ENCODE data around the gene CHKB. TPM values are rescaled to one million over a fixed set of nuclear protein-coding genes. Genes with fewer than 3 reads are reported as not detected.

CHKB gene, protein sequence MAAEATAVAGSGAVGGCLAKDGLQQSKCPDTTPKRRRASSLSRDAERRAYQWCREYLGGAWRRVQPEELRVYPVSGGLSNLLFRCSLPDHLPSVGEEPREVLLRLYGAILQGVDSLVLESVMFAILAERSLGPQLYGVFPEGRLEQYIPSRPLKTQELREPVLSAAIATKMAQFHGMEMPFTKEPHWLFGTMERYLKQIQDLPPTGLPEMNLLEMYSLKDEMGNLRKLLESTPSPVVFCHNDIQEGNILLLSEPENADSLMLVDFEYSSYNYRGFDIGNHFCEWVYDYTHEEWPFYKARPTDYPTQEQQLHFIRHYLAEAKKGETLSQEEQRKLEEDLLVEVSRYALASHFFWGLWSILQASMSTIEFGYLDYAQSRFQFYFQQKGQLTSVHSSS
- 42.1 and 54.5 TPM in 2 replicates for total RNA-seq (2014; rRNA removed; shearing (Covaris generic))

DNA sequence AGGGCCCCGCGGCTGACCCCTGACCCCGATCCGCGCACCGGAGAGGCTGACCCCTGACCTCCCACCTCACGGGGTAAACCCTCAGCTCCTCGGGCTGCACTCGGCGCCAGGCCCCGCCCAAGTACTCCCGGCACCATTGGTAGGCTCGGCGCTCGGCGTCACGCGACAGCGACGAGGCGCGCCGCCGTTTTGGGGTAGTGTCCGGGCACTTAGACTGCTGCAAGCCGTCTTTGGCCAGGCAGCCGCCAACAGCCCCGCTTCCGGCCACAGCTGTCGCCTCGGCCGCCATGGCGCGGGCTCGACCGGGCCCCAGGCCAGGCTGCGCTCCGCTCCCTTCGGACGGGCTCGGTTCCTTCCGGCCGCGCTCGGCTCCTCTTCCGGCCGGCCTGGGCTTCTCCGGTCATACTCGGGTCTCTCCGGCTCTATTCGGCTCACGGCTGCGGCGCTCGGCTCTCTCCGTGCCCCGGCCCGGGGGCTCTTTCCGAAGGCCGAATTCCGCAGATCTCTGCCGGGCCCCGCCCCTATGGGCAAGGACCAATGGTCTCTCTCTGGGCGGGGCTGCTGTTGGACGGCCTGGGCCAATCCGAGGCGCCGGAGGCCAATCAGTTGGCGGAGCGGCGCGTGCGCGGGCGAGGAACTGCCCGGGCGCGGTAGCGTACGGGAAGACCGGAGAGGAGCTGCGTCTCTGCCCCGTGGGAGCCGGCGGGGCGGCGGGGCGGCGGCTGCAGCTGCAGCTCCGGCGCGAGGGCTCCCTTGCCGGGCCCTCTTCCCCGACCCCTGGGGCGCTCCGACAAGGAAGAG lies at the start of gene CHKB:
CHKB (minus strand) TSS at position 357 of the 801 bp plus-strand sequence; CDS start at position 289, 68 bp downstream.
- H3K36me3 ChIP-seq (replicated peaks; ENCODE audit: control insufficient read depth, insufficient read depth, low read length) = peaks cover 4% of the 10 kb centered on the region
- DNase-seq = peak; percentile 100
- H3K27me3 ChIP-seq (ENCODE audit: control insufficient read depth, insufficient read depth, low read length) = peaks cover 5% of the 10 kb centered on the region
- H3K4me3 ChIP-seq (ENCODE audit: insufficient read depth, low read depth, low read length) = peak within 1 kb of the TSS; percentile 93

DNA sequence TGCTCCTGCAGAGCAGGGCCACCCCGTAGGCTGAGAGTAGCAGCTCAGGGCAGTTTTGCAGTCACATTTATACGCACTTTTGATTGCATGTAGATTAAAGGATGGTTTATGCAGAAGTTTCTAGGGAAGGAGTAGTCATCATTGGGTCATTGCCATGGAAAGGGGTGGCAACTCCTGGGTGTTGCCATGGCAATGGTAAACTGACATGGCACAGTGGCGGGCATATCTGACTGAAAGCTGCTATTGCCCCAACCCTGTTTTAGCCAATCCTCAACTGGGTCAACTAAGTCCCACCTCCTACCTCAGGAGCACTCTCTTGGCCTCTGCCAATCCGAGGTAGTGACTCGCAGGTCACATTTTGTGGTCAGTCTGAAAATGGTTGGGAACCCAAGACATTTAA lies 47.7 kb upstream of the CHKB start:
- H3K36me3 ChIP-seq (replicated peaks; ENCODE audit: control insufficient read depth, insufficient read depth, low read length) = no peaks in the 10 kb centered on the region
- peaks cover 4% of the 10 kb centered on the region for H3K27me3 ChIP-seq (ENCODE audit: control insufficient read depth, insufficient read depth, low read length)
- H3K4me3 ChIP-seq (ENCODE audit: insufficient read depth, low read depth, low read length) = no peak overlapping the region
- no peak for DNase-seq

DNA sequence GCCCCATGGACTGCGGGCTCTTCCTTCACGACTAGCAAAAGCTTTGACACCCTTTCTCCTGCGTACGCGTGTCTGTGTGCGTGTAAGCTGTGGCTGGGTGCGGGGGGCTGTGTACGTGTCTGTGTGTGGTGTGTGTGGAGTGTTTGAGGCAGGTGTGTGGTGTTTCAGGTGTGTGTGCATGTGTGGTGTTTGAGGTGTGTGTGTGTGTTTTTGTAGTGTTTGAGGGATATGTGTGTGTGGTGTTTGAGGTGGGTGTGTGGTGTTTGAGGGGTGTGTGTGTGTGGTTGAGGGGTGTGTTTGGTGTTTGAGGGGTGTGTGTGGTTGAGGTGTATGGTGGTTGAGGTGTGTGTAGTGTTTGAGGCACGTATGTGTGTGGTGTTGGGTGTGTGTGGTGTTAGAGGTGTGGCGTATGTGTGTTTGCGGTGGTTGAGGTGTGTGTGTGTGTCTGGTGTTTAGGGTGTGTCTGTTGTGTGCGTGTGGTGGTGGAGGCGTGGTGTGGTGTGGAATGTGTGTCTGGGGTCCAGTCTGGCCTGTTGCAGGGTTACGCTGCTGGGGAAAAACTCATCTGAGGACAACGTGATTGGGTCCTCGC lies 46.0 kb upstream of the CHKB start:
- peak overlapping the region; percentile 66 for H3K4me3 ChIP-seq (ENCODE audit: insufficient read depth, low read depth, low read length)
- DNase-seq = no peak

DNA sequence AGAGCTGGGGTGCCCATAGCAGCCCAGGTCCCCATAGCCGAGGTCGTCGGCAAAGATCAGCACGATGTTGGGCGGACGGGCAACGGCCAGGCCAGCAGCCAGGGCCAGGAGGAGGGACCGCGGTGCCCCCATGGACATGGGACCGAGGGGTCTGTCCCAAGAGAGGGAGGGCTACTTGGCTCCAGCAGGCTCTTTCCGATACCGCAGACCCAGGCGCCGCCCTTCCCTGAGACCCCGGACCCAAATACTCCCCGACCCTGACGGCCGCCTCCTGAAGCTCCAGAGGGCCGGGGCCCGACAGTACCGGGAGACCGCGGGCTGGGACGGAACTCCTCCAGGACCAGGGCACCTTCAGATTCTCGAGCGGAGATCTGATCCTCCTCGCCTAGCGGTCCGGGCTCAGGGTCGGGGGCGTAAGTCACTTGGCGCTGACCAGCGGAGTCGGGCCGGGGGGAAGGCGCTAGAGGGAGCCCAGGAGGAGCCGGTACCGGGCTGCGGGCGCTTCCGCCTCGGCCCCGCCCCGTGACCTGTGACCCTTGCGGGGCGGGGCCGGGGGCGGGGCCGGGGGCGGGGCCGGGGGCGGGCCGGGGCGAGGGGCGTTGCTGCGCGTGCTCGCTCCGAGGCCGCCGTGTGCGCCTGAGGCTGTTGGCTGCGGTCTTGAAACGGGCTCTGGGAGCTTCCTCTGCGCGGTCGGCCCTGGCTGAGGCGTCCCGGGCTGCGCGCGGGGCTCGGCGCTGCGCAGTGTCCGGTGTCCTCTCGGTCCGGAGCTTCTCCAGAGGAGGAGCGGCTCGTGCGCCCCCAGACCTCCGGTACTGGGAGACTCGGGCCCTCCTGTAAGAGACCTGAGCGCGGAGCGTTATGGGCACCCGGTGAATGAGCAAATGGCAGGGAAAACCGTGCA lies 45.2 kb upstream of the CHKB start, which contains the start of gene ARSA:
ARSA (minus strand) TSS at position 511 of the 901 bp plus-strand sequence; CDS start at position 138, 373 bp downstream.
- DNase-seq = peak; percentile 98
- Histone ChIP-seq H3K4me3 (ENCODE audit: insufficient read depth, low read depth, low read length) (peak within 1 kb of the TSS; percentile 71), H3K27me3 (ENCODE audit: control insufficient read depth, insufficient read depth, low read length) (peaks cover 4% of the 10 kb centered on the region), H3K36me3 (replicated peaks; ENCODE audit: control insufficient read depth, insufficient read depth, low read length) (no peaks in the 10 kb centered on the region)

More for the DNA sequence above, 46.0 kb upstream of the CHKB start:
- Histone ChIP-seq H3K36me3 (replicated peaks; ENCODE audit: control insufficient read depth, insufficient read depth, low read length) (no peaks in the 10 kb centered on the region), H3K27me3 (ENCODE audit: control insufficient read depth, insufficient read depth, low read length) (peaks cover 4% of the 10 kb centered on the region)

DNA sequence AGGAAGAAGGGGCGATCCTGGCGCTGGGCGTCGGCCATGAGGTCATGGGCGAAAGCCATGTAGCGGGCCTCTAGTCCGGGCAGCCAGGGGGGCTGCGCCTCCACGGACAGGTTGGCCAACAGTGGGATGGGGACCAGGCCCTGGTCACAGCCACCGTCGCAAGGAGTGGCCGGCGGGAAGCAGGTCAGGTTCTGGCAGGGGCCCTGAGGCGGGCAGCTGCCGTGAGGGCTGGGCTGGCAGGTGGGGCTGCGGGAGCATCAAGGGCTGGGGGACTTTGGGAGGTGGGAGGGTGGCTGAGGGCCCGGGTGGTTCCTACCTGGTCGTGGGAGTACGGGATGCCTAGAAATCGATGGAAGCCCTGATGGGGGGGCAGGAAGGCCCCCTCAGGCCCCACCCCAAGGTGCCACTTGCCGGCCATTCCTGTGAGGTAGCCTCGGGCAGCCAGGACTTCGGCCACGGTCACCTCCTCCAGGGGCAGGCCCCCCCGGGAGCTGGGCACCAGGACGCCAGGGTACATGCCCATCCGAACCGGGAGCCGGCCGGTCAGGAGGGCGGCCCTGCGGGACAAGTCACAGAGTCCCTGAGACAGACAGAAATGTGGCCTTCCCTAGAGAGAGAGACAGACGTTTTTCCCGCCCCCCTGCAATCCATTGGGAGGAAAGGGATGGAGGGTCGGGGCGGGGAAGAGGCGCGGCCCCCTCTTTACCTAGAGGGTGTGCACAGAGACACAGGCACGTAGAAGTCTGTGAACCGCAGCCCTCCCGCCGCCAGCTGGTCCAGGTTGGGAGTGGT lies 44.4 kb upstream of the CHKB start:
- peak; percentile 74 for DNase-seq
- Histone ChIP-seq H3K36me3 (replicated peaks; ENCODE audit: control insufficient read depth, insufficient read depth, low read length) (no peaks in the 10 kb centered on the region), H3K27me3 (ENCODE audit: control insufficient read depth, insufficient read depth, low read length) (peaks cover 4% of the 10 kb centered on the region), H3K4me3 (ENCODE audit: insufficient read depth, low read depth, low read length) (peak overlapping the region; percentile 71)

DNA sequence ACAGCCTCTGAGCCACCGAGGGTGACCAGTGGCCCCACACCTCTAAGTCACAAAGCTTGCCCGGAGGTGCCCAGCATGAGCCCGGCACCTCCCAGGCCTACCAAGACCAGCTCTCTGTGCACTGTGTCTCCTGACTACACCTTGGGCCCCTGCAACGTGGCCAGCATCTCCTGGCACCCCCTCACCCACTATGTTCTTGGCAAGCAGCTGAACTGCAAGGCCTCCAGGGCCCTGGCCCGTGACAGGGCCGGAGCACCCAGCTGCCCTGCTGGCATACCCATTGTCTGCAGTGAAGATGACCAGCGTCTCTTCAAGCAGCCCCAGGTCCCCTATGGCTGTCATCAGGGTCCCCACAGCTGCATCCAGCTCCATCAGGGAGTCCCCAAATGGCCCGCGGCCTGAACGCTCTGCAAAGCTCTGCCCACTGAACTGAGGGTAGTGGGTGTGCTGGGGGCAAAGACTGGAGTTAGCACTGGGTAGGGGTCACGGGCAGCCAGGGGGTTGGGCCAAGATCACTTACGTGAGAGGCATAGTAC lies 43.7 kb upstream of the CHKB start:
- no peak for DNase-seq
- H3K27me3 ChIP-seq (ENCODE audit: control insufficient read depth, insufficient read depth, low read length) = peaks cover 5% of the 10 kb centered on the region
- H3K36me3 ChIP-seq (replicated peaks; ENCODE audit: control insufficient read depth, insufficient read depth, low read length) = no peaks in the 10 kb centered on the region
- H3K4me3 ChIP-seq (ENCODE audit: insufficient read depth, low read depth, low read length) = no peak overlapping the region

DNA sequence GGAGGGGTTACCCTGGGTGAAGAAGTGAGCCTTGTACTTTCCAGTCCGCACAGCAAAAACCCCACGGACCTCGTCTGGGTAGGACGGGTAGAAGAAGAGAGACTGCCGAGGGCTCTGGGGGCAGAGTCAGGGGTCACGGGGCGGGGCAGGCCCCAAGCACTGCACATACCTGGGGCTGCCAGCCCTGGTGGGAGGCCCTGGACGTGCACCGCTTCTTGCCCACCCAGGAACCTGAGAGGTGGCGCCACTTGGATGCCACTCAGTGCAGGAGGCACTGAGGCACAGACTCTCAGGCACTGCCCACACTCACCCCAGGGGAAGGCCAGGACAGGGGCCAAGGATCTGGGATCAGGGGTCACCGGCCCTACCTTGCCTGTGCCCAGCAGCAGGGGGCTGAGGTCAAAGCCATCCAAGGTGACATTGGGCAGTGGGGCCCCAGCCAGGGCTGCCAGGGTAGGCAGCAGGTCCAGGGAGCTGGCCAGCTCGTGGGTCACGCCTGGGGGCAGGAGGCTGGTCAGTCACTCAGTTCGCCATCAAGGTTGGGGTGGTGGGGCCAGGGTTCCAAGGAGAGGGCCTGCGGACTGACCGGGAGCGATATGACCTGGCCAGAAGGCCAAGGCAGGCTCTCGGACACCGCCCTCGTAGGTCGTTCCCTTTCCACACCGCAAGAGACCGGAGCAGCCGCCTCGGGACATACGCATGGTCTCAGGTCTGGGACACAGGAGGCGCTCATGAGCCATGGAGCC lies 43.1 kb upstream of the CHKB start:
- DNase-seq = peak; percentile 84
- Histone ChIP-seq H3K4me3 (ENCODE audit: insufficient read depth, low read depth, low read length) (no peak overlapping the region), H3K36me3 (replicated peaks; ENCODE audit: control insufficient read depth, insufficient read depth, low read length) (no peaks in the 10 kb centered on the region), H3K27me3 (ENCODE audit: control insufficient read depth, insufficient read depth, low read length) (peaks cover 11% of the 10 kb centered on the region)

DNA sequence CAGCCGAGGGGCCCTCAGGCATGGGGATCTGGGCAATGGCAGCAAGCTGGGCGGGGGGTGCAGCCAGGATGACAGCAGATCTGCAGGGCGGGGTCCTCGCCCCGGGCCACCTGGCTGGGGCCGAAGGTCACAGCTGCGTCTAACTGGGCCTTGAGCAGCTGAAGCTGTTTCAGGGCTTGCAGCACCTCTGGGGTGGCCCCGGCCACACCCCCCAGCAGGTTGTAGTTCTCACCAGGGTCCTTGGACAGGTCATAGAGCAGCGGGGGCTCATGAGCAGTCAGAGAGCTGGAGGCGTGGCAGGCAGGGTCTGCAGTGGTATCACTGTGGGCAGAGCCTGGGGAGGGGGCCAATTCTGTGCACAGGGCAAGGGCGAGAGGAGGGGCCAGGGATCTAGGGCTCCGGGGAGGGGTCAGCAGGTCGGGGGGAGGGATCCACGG lies 42.5 kb upstream of the CHKB start:
- no peak overlapping the region for H3K4me3 ChIP-seq (ENCODE audit: insufficient read depth, low read depth, low read length)
- no peak for DNase-seq
- peaks cover 12% of the 10 kb centered on the region for H3K27me3 ChIP-seq (ENCODE audit: control insufficient read depth, insufficient read depth, low read length)
- no peaks in the 10 kb centered on the region for H3K36me3 ChIP-seq (replicated peaks; ENCODE audit: control insufficient read depth, insufficient read depth, low read length)

DNA sequence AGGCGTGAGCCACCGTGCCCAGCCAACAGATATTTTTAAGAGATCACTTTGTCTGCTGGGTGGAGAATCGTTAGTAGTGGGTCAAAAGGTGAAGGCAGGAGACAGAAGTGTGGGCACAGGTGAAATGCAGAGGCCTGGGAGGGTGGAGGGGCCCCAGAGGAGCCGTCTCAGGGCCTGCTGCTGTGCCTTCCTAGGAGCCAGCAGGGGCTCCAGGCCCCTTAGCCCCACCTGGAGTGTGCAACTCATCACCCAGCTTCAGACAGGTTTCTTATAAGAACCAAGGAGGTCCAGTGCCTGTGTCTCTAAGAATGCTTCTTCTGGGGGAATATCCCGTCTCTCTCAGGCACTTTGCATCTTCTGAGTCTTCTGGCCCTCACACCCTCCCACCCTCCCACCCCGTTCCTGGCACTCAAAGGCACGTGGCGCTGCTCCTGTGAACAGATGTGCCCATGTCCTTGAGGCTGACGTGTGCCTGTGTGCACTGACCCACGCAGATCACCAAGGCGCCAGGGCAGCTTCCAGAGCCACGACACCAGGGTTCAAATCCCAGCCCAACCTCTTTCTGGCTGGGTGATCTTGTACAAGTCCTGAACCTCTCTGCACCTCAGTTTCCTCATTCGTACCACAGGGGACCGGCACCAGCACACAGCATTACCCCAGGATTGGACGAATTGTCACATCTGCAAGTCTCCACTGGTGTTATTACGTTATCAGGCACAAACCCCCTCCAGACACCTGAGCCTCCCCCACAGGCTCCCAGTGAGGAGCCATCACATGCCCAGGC lies 41.9 kb upstream of the CHKB start:
- DNase-seq = no peak

DNA sequence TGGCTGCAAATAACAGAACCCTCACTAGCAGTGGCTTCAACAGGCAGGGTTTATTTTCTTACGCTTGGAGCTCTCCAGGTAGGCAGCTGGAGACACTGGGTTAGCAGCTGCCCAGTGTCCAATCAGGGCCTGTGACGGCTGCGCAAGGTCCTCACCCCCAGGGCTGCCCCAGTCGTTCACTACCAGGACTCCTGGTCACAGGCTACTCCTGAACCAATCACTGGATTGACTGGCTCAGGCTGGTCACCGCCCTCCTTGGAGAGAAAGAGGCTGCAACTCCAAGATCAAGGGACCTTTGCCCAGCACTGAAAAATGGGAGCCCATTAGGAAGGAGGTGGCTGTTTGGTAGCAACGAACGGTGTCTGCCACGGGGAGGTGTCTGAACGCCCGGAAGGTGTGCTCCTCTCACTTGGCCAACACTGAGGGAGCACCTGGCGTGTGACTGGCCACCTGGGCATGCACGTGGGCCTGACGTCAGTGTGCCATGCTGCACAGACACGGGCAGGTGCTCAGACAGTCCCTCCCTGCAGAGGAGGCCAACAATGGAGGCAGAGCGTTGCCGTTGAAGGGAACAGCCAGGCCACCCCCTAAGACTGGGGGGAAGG lies 40.2 kb upstream of the CHKB start:
- no peak for DNase-seq
- H3K36me3 ChIP-seq (replicated peaks; ENCODE audit: control insufficient read depth, insufficient read depth, low read length) = no peaks in the 10 kb centered on the region
- peaks cover 9% of the 10 kb centered on the region for H3K27me3 ChIP-seq (ENCODE audit: control insufficient read depth, insufficient read depth, low read length)
- no peak overlapping the region for H3K4me3 ChIP-seq (ENCODE audit: insufficient read depth, low read depth, low read length)

More for the DNA sequence above, 41.9 kb upstream of the CHKB start:
- Histone ChIP-seq H3K4me3 (ENCODE audit: insufficient read depth, low read depth, low read length) (no peak overlapping the region), H3K27me3 (ENCODE audit: control insufficient read depth, insufficient read depth, low read length) (peaks cover 12% of the 10 kb centered on the region), H3K36me3 (replicated peaks; ENCODE audit: control insufficient read depth, insufficient read depth, low read length) (no peaks in the 10 kb centered on the region)

DNA sequence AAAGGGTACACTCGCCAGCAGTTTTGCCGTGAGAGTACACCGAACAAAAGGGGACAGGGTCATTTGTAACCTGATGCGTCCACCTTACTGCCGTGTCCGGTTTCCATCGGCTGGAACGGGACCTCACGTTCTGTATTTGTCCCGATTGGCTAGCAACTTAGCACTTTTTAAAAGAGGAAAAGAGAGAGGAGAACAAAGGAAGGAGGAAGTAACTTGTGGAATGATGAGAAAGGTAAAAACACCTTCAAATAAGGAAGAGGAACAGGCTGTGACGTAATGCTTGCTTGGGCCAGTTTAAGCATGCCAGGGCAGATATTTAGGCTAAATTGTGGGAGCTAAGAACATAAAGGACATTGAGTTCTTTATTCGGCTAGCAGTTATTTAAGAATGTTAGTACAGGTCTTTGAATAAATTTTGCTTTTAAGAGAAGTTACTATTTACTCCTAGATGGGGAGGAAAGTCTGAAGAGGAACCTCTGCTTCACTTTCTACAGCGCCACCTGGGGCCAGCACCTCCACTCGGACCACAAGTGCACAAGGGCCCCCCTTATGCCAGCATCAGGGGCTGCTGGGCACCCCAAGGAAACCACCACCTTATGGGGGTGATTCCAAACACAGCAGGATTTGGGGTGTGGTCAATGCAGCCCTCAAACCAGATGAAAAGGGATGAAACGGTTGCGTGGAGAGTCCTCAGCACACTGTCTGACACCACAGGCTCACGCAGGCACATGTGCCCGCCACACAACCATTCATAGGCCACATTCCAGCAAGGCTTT lies 39.5 kb upstream of the CHKB start:
- H3K27me3 ChIP-seq (ENCODE audit: control insufficient read depth, insufficient read depth, low read length) = peaks cover 8% of the 10 kb centered on the region
- peak overlapping the region; percentile 6; the same call in 1 of the 2 replicates for H3K4me3 ChIP-seq (ENCODE audit: insufficient read depth, low read depth, low read length)
- DNase-seq = peak; percentile 56
- H3K36me3 ChIP-seq (replicated peaks; ENCODE audit: control insufficient read depth, insufficient read depth, low read length) = no peaks in the 10 kb centered on the region
